OCI-M2 (cell line): ENCODE results near the gene EXOC4.
"Not testable (repeated sequence)": the region's sequence is repeated elsewhere in the genome, so short reads cannot be mapped to it uniquely, and the experiment has no call there.

Source experiments
- DNase-seq: peaks from one replicate; lab custom pipeline; 2025; ENCODE audit not compliant: unreplicated experiment; lab: John Stamatoyannopoulos, UW

EXOC4 gene

GRCh38 chr7:133313575-133313974 lies 60.7 kb downstream of the EXOC4 start:
- no peak for DNase-seq

GRCh38 chr7:133314084-133314483 lies 61.2 kb downstream of the EXOC4 start:
- DNase-seq = no peak

GRCh38 chr7:133315332-133316040 lies 62.6 kb downstream of the EXOC4 start:
- no peak for DNase-seq

GRCh38 chr7:133319842-133320241 lies 67.0 kb downstream of the EXOC4 start:
- no peak for DNase-seq

GRCh38 chr7:133320891-133321290 lies 68.0 kb downstream of the EXOC4 start:
- no peak for DNase-seq

GRCh38 chr7:133321366-133321765 lies 68.5 kb downstream of the EXOC4 start:
- DNase-seq = not testable (repeated sequence)

- not testable (repeated sequence) for DNase-seq
Measured at GRCh38 chr7:133326745-133327144, 73.9 kb downstream of the EXOC4 start.

GRCh38 chr7:133328021-133328420 lies 75.1 kb downstream of the EXOC4 start:
- DNase-seq = not testable (repeated sequence)

- DNase-seq = no peak
Measured at GRCh38 chr7:133330085-133330484, 77.2 kb downstream of the EXOC4 start.

GRCh38 chr7:133331861-133332260 lies 79.0 kb downstream of the EXOC4 start:
- DNase-seq = no peak

GRCh38 chr7:133339772-133340171 lies 86.9 kb downstream of the EXOC4 start:
- DNase-seq = no peak

GRCh38 chr7:133344275-133344674 lies 91.4 kb downstream of the EXOC4 start:
- no peak for DNase-seq

- DNase-seq = no peak
Measured at GRCh38 chr7:133345690-133346421, 93.0 kb downstream of the EXOC4 start.

- no peak for DNase-seq
Measured at GRCh38 chr7:133348250-133348649, 95.4 kb downstream of the EXOC4 start.

GRCh38 chr7:133349101-133349500 lies 96.2 kb downstream of the EXOC4 start:
- no peak for DNase-seq

- no peak for DNase-seq
Measured at GRCh38 chr7:133352430-133352829, 99.6 kb downstream of the EXOC4 start.

GRCh38 chr7:133353775-133354174 lies 100.9 kb downstream of the EXOC4 start:
- DNase-seq = no peak

GRCh38 chr7:133354546-133355324 lies 101.9 kb downstream of the EXOC4 start:
- no peak for DNase-seq

GRCh38 chr7:133355325-133355708 lies 102.4 kb downstream of the EXOC4 start:
- DNase-seq = no peak

- DNase-seq = no peak
Measured at GRCh38 chr7:133355822-133356221, 102.9 kb downstream of the EXOC4 start.

GRCh38 chr7:133358708-133359107 lies 105.8 kb downstream of the EXOC4 start:
- no peak for DNase-seq

GRCh38 chr7:133359449-133359848 lies 106.6 kb downstream of the EXOC4 start:
- DNase-seq = no peak
